Activated naive CD8-positive, alpha-beta T cell treated with anti-CD3 and anti-CD28 coated beads, Interleukin-2, amount 10 ng/mL, durations not matched to agents 7 days and 5 days (primary cell): Measurements from ENCODE around the gene FAM98C. TPM values are rescaled to one million over a fixed set of nuclear protein-coding genes. Genes with fewer than 3 reads are reported as not detected.
"Not testable (repeated sequence)": the region's sequence is repeated elsewhere in the genome, so short reads cannot be mapped to it uniquely, and the experiment has no call there.

ENCODE experiments used
- ATAC-seq: fragments of 150-1000 bp; cut with Tn5 transposase; one replicate; pipeline ENCODE4 v1.10.0; 2021; ENCODE audit warnings: low read depth, moderate library complexity
- POLR2A ChIA-PET: fragments of 350-600 bp; sonication (Branson Sonifier 250); formaldehyde crosslinking; loops from one replicate; lab custom pipeline; 2021; ENCODE audit warnings: antibody characterized with exemption; lab: Charles Lee
- DNase-seq: peaks from one replicate; pipeline ENCODE4 v3.0.0; 2021
- H3K27ac Mint-ChIP-seq: one replicate; pipeline ENCODE4 v1.8.0; 2022; ENCODE audit warnings: mild to moderate bottlenecking, mixed read lengths
- H3K27me3 Mint-ChIP-seq: one replicate; pipeline ENCODE4 v1.8.0; 2022; ENCODE audit warnings: mild to moderate bottlenecking, moderate library complexity, mixed read lengths
- H3K36me3 Mint-ChIP-seq: one replicate; pipeline ENCODE4 v1.8.0; 2021; ENCODE audit warnings: mild to moderate bottlenecking, mixed read lengths
- H3K4me1 Mint-ChIP-seq: one replicate; pipeline ENCODE4 v1.8.0; 2021; ENCODE audit warnings: mixed read lengths
- H3K4me3 Mint-ChIP-seq: one replicate; pipeline ENCODE4 v1.8.0; 2022; ENCODE audit warnings: mild to moderate bottlenecking, moderate library complexity, mixed read lengths
- H3K9me3 Mint-ChIP-seq: one replicate; pipeline ENCODE4 v1.8.0; 2021; ENCODE audit warnings: mixed read lengths
- total RNA-seq, 2 experiments: library from RNA; stranded (reverse); gene quantifications; one replicate each; pipeline ENCODE4 v1.2.3, GENCODE V29; 2021

The FAM98C gene
- total RNA-seq, 2 experiments from 2014 or later = 32.5 to 37.7 TPM

DNA sequence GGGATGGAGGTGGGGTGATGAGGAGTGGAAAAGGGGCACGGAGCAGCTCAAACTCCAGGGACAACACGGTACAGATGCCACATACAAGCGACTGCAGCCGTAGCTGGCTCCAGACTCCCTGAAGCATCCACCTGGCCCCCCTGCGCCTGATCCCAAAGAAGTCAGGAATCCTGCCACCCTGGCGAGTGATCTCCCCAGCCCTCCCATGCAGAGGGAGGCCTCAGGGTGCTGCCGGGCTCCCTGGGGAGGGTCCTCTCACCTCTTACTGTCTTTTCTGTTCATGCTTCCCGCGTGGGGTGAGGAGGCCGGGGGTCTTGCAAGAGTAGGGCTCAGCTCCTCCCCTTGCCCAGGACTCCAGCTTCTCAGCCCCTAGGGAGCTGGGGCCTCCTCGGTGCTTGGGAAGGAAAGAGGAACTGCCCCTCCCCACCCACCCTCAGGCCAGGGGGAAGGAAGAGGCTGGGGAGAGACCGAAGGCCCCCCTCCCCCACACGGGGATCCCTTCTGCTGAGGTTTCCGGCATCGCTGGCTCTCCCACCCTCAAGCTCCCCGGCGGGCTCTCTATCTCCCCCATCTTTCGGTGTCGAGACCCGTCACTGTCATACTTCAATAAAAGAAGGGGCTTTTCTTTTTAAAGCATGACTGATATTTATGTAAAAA lies 23.0 kb downstream of the FAM98C start, which contains the start of gene RASGRP4:
Gene RASGRP4 (minus strand): TSS at position 410 of the 657 bp plus-strand sequence. CDS start 128 bp downstream, at position 282.
- POLR2A ChIA-PET = interaction anchor here (0.7 to 1.5 kb wide), 2 partner anchors 23 to 236 kb away, joined by 3 to 5 read pairs; partner anchors contain the start of gene FAM98C
- ATAC-seq (peak; percentile 74), DNase-seq (peak; percentile 53)
- Mint-ChIP-seq H3K9me3 (no peaks in the 10 kb centered on the region), H3K27ac (peak within 1 kb of the TSS; percentile 58), H3K36me3 (no peaks in the 10 kb centered on the region), H3K4me1 (peaks cover 5% of the 10 kb centered on the region), H3K4me3 (peak within 1 kb of the TSS; percentile 69), H3K27me3 (peaks cover 19% of the 10 kb centered on the region)

DNA sequence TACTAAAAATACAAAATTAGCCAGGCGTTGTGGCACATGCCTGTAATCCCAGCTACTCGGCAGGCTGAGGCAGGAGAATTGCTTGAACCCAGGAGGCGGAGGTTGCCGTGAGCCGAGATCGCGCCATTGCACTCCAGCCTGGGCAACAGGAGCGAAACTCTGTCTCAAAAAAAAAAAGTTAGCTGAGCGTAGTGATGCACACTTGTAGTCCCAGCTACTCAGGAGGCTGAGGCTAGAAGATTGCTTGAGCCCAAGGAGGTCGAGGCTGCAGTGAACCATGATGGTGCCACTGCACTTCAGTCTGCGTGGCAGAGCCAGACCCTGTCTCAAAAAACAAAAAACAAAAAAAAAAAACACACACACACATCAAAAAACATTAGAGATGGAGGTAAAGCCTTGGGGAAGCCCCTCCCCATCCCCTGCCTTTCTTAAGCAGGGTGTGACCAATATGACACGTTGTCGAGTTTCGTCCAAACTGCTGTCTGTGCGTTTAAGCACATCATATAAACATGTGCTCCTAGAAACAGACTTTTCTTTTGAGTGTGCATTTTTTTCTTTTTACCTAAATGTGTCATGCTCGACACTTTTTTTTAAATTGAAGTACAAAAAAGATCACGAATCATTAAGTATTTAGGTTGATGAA lies 24.3 kb downstream of the FAM98C start:
- not testable (repeated sequence) for H3K4me1 Mint-ChIP-seq, DNase-seq, H3K36me3 Mint-ChIP-seq, H3K27ac Mint-ChIP-seq, ATAC-seq, H3K4me3 Mint-ChIP-seq, H3K9me3 Mint-ChIP-seq
- POLR2A ChIA-PET = interaction anchor here (0.7 kb wide), 1 partner anchor 1822 kb away, joined by 4 read pairs; the partner anchor contains the start of gene ZNF382
- peaks cover 19% of the 10 kb centered on the region for H3K27me3 Mint-ChIP-seq

DNA sequence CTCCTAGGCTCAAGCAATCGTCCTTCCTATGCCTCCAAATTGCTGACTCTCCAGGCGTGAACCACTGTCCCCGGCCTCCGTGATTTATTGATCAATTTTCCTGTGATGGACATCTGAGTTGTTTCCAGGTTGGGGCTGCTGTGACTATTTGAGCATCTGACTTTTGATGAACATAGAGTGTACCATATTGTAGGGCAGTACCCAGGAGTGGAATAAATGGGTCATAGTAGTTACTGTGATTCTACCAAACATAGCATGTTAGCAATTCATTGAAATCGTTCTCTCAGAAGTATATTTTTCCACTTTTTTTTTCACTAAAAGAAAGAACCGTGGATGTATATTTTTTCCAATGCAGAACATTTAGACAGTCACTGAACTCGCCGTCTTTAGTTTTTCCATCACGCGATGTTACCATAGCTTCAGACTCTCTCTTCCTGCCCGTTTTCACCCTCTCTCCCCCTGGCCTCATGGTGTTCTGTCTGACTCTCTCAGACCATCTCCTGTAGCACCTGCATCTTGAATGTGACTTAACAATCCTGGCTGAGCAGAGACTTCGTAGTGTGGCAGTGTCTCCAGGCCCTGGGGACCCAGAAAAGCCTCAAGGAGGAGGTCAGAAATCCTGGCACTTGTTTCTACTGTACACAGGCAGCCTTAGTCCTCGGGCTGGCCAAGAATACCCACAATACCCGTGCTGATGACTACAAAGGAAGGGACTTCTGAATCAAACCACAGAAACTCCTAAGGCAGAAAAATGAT lies 26.3 kb downstream of the FAM98C start:
- H3K36me3 Mint-ChIP-seq = no peaks in the 10 kb centered on the region
- DNase-seq (no peak), ATAC-seq (no peak)
- no peaks in the 10 kb centered on the region for H3K9me3 Mint-ChIP-seq
- no peak overlapping the region for H3K27ac Mint-ChIP-seq
- H3K4me3 Mint-ChIP-seq = no peak overlapping the region
- POLR2A ChIA-PET = no interaction called here
- H3K4me1 Mint-ChIP-seq = peaks cover 9% of the 10 kb centered on the region
- peaks cover 28% of the 10 kb centered on the region for H3K27me3 Mint-ChIP-seq

GRCh38 chr19:38429811-38430156 lies 26.9 kb downstream of the FAM98C start:
- no peaks in the 10 kb centered on the region for H3K36me3 Mint-ChIP-seq
- DNase-seq (no peak), ATAC-seq (no peak)
- POLR2A ChIA-PET = no interaction called here
- H3K4me3 Mint-ChIP-seq = no peak overlapping the region
- peaks cover 31% of the 10 kb centered on the region for H3K27me3 Mint-ChIP-seq
- H3K9me3 Mint-ChIP-seq = no peaks in the 10 kb centered on the region
- H3K4me1 Mint-ChIP-seq = peaks cover 11% of the 10 kb centered on the region
- no peak overlapping the region for H3K27ac Mint-ChIP-seq

- Mint-ChIP-seq H3K36me3 (no peaks in the 10 kb centered on the region), H3K27me3 (peaks cover 33% of the 10 kb centered on the region)
These were observed 28.0 kb downstream of the FAM98C start for GRCh38 chr19:38430931-38431330.

GRCh38 chr19:38433268-38433733 lies 30.4 kb downstream of the FAM98C start, which contains the start of gene RYR1:
TSS of gene RYR1 (plus strand) at chr19:38433691. CDS start at chr19:38433830, 139 bp downstream.
- peak; percentile 47 for DNase-seq

More at GRCh38 chr19:38430931-38431330, 28.0 kb downstream of the FAM98C start:
- no peak overlapping the region for H3K4me3 Mint-ChIP-seq
- DNase-seq (no peak), ATAC-seq (no peak)
- H3K9me3 Mint-ChIP-seq = no peaks in the 10 kb centered on the region
- POLR2A ChIA-PET = no interaction called here
- no peak overlapping the region for H3K27ac Mint-ChIP-seq
- H3K4me1 Mint-ChIP-seq = peaks cover 8% of the 10 kb centered on the region

DNA sequence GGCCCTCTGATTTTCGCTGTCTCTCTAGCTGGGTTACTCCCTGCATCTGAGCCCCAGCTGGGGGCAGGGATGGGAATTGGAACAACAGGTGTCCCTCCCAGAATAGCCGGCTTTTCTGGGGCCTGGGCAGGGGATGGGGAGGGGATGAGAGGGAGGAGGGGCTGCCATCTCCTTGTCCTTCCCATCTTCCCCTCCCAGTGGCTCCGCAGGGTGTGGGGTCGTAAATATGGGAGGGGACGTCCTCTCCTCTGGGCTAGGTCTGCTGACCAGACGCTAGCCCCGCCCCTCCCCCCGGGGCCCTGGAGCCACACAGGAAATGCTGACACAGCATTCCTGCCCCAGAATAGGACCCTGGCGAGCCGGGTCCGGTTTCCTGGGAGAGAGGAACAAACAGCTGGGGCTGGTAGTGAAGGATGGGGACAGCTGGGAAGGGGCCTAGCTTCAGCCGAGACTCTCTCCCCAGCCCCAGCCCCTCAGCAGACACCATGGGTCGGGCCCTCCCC lies 31.7 kb downstream of the FAM98C start:
- no peaks in the 10 kb centered on the region for H3K9me3 Mint-ChIP-seq
- ATAC-seq = no peak
- H3K27ac Mint-ChIP-seq = no peak overlapping the region
- DNase-seq = no peak
- no peak overlapping the region for H3K4me3 Mint-ChIP-seq
- POLR2A ChIA-PET = no interaction called here
- H3K27me3 Mint-ChIP-seq = peaks cover 23% of the 10 kb centered on the region
- peaks cover 6% of the 10 kb centered on the region for H3K4me1 Mint-ChIP-seq
- H3K36me3 Mint-ChIP-seq = no peaks in the 10 kb centered on the region

More at GRCh38 chr19:38433268-38433733, 30.4 kb downstream of the FAM98C start, which contains the start of gene RYR1:
- H3K27me3 Mint-ChIP-seq = peaks cover 28% of the 10 kb centered on the region
- POLR2A ChIA-PET = no interaction called here
- no peaks in the 10 kb centered on the region for H3K36me3 Mint-ChIP-seq
- H3K4me1 Mint-ChIP-seq = peaks cover 6% of the 10 kb centered on the region
- no peak within 1 kb of the TSS for H3K27ac Mint-ChIP-seq
- H3K4me3 Mint-ChIP-seq = no peak within 1 kb of the TSS
- ATAC-seq = peak; percentile 79
- no peaks in the 10 kb centered on the region for H3K9me3 Mint-ChIP-seq

- no peaks in the 10 kb centered on the region for H3K36me3 Mint-ChIP-seq
- no peak for ATAC-seq
- peaks cover 10% of the 10 kb centered on the region for H3K4me1 Mint-ChIP-seq
- POLR2A ChIA-PET = no interaction called here
- peaks cover 17% of the 10 kb centered on the region for H3K27me3 Mint-ChIP-seq
- H3K9me3 Mint-ChIP-seq = no peaks in the 10 kb centered on the region
- DNase-seq = no peak
- H3K27ac Mint-ChIP-seq = no peak overlapping the region
- no peak overlapping the region for H3K4me3 Mint-ChIP-seq
These were observed 34.4 kb downstream of the FAM98C start for GRCh38 chr19:38437295-38437694.

DNA sequence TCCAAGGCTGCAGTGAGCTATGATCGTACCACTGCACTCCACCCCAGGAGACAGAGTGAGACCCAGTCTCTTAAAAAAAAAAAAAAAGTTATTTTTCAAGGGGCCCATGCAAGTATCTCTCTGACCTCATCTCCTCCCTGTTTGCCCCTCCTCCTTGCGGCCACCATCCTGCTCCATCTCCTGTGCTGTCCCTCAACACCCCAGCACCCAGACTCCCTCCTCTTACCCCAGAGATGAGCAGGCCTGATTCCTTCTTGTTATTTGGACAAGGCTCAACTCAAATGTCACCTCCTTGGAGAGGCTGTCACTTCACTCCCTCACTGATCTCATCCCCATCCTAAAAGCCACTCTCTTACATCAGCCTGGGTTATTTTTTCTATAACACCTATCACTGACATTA lies 35.0 kb downstream of the FAM98C start:
- ATAC-seq = no peak
- Mint-ChIP-seq H3K27me3 (peaks cover 17% of the 10 kb centered on the region), H3K27ac (no peak overlapping the region), H3K9me3 (no peaks in the 10 kb centered on the region), H3K4me1 (peaks cover 10% of the 10 kb centered on the region), H3K4me3 (no peak overlapping the region), H3K36me3 (no peaks in the 10 kb centered on the region)
- POLR2A ChIA-PET = no interaction called here
- DNase-seq = no peak

GRCh38 chr19:38440592-38440991 lies 37.7 kb downstream of the FAM98C start:
- no peaks in the 10 kb centered on the region for H3K36me3 Mint-ChIP-seq

GRCh38 chr19:38441657-38442348 lies 38.9 kb downstream of the FAM98C start:
- H3K4me3 Mint-ChIP-seq = no peak overlapping the region
- no peaks in the 10 kb centered on the region for H3K36me3 Mint-ChIP-seq
- DNase-seq (no peak), ATAC-seq (peak; percentile 33)
- peaks cover 8% of the 10 kb centered on the region for H3K27me3 Mint-ChIP-seq
- peaks cover 11% of the 10 kb centered on the region for H3K4me1 Mint-ChIP-seq
- POLR2A ChIA-PET = no interaction called here
- no peaks in the 10 kb centered on the region for H3K9me3 Mint-ChIP-seq
- peak overlapping the region; percentile 14 for H3K27ac Mint-ChIP-seq

More at GRCh38 chr19:38440592-38440991, 37.7 kb downstream of the FAM98C start:
- ATAC-seq = no peak
- POLR2A ChIA-PET = no interaction called here
- H3K4me3 Mint-ChIP-seq = no peak overlapping the region
- H3K27ac Mint-ChIP-seq = no peak overlapping the region
- peaks cover 8% of the 10 kb centered on the region for H3K27me3 Mint-ChIP-seq
- peaks cover 8% of the 10 kb centered on the region for H3K4me1 Mint-ChIP-seq
- DNase-seq = no peak
- H3K9me3 Mint-ChIP-seq = no peaks in the 10 kb centered on the region

GRCh38 chr19:38442736-38443135 lies 39.8 kb downstream of the FAM98C start:
- Mint-ChIP-seq H3K4me3 (no peak overlapping the region), H3K4me1 (peaks cover 11% of the 10 kb centered on the region), H3K36me3 (no peaks in the 10 kb centered on the region), H3K27ac (no peak overlapping the region), H3K9me3 (no peaks in the 10 kb centered on the region), H3K27me3 (peaks cover 6% of the 10 kb centered on the region)
- DNase-seq = no peak
- POLR2A ChIA-PET = no interaction called here
- no peak for ATAC-seq
